GM18499 (cell line): Measurements from ENCODE around the gene TRPC4AP.
"Not testable (repeated sequence)": the region's sequence is repeated elsewhere in the genome, so short reads cannot be mapped to it uniquely, and the experiment has no call there.

Experiments used
- ATAC-seq: cut with Tn5 transposase; IDR thresholded peaks from one replicate; pipeline ENCODE4 v1.9.1; 2021; ENCODE audit warnings: moderate number of reproducible peaks; ENCODE audit not compliant: insufficient read depth, unreplicated experiment

The TRPC4AP gene

GRCh38 chr20:35104685-35105295 is 12.2 kb upstream of the TRPC4AP start:
- ATAC-seq, result no peak

GRCh38 chr20:35101620-35102019 is 9.0 kb upstream of the TRPC4AP start:
- no peak for ATAC-seq

GRCh38 chr20:35093267-35093884 is 769 bp upstream of the TRPC4AP start:
- ATAC-seq, result no peak

- no peak for ATAC-seq
Observed at GRCh38 chr20:35091816-35092523, 637 bp downstream of the TRPC4AP start.

GRCh38 chr20:35088231-35089145 is 4.1 kb downstream of the TRPC4AP start:
- no peak for ATAC-seq

GRCh38 chr20:35087791-35088190 is 4.8 kb downstream of the TRPC4AP start:
- ATAC-seq, result no peak

- ATAC-seq, result no peak
Observed at GRCh38 chr20:35087355-35087754, 5.3 kb downstream of the TRPC4AP start.

GRCh38 chr20:35085477-35086225 is 7.0 kb downstream of the TRPC4AP start:
- ATAC-seq, result no peak

GRCh38 chr20:35084998-35085397 is 7.6 kb downstream of the TRPC4AP start:
- ATAC-seq, result no peak

- not testable (repeated sequence) for ATAC-seq
Observed at GRCh38 chr20:35080348-35080642, 12.3 kb downstream of the TRPC4AP start.

GRCh38 chr20:35079472-35080347 is 12.9 kb downstream of the TRPC4AP start:
- ATAC-seq, result no peak

GRCh38 chr20:35077872-35078271 is 14.7 kb downstream of the TRPC4AP start:
- ATAC-seq, result no peak

- ATAC-seq, result no peak
Observed at GRCh38 chr20:35077341-35077740, 15.3 kb downstream of the TRPC4AP start.

- not testable (repeated sequence) for ATAC-seq
Observed at GRCh38 chr20:35071436-35072153, 21.0 kb downstream of the TRPC4AP start.

- no peak for ATAC-seq
Observed at GRCh38 chr20:35066194-35066593, 26.4 kb downstream of the TRPC4AP start.

GRCh38 chr20:35065181-35065580 is 27.4 kb downstream of the TRPC4AP start:
- no peak for ATAC-seq

- ATAC-seq, result no peak
Observed at GRCh38 chr20:35063168-35063567, 29.4 kb downstream of the TRPC4AP start.

GRCh38 chr20:35062478-35062877 is 30.1 kb downstream of the TRPC4AP start:
- ATAC-seq, result no peak

GRCh38 chr20:35060168-35060567 is 32.4 kb downstream of the TRPC4AP start:
- ATAC-seq, result no peak
